ENCODE measurements around the gene DNAJB2.

DNAJB2 gene

DNA sequence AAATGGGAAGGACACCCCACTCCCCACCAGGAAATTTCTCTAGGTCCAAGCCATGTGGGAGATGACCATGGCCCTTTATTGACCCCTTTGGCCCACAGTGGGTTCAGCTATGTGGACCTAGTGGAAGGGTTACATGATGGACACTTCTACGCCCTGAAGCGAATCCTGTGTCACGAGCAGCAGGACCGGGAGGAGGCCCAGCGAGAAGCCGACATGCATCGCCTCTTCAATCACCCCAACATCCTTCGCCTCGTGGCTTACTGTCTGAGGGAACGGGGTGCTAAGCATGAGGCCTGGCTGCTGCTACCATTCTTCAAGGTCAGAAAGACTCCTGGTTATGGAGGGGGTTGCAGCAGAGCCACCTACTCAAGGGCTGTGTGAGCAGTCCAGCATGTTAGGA, 32.6 kb upstream of the DNAJB2 start:
- DNase-seq (ENCODE audit: low read depth in 1 of 2, low spot score in 1 of 2): no peak
- H3K4me3 ChIP-seq (replicated peaks; ENCODE audit: insufficient read depth, low read length): no peak overlapping the region
- H3K27me3 ChIP-seq (ENCODE audit: insufficient read depth, poor library complexity, severe bottlenecking): no peaks in the 10 kb centered on the region
- no peak overlapping the region for H3K27ac ChIP-seq (replicated peaks)
- TF ChIP-seq, protein P1, sequence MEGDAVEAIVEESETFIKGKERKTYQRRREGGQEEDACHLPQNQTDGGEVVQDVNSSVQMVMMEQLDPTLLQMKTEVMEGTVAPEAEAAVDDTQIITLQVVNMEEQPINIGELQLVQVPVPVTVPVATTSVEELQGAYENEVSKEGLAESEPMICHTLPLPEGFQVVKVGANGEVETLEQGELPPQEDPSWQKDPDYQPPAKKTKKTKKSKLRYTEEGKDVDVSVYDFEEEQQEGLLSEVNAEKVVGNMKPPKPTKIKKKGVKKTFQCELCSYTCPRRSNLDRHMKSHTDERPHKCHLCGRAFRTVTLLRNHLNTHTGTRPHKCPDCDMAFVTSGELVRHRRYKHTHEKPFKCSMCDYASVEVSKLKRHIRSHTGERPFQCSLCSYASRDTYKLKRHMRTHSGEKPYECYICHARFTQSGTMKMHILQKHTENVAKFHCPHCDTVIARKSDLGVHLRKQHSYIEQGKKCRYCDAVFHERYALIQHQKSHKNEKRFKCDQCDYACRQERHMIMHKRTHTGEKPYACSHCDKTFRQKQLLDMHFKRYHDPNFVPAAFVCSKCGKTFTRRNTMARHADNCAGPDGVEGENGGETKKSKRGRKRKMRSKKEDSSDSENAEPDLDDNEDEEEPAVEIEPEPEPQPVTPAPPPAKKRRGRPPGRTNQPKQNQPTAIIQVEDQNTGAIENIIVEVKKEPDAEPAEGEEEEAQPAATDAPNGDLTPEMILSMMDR (IDR thresholded peaks at IDR 0.05; ENCODE audit: insufficient read depth, low read length): no peak
- TF ChIP-seq POLR2AphosphoS5 (IDR thresholded peaks at IDR 0.05; ENCODE audit: low read depth) (no peak), SPI1 (IDR thresholded peaks at IDR 0.05; ENCODE audit: borderline replicate concordance, low read depth) (no peak), GABPA (IDR thresholded peaks at IDR 0.05; ENCODE audit: low read depth) (no peak)
- TF ChIP-seq, protein P2, sequence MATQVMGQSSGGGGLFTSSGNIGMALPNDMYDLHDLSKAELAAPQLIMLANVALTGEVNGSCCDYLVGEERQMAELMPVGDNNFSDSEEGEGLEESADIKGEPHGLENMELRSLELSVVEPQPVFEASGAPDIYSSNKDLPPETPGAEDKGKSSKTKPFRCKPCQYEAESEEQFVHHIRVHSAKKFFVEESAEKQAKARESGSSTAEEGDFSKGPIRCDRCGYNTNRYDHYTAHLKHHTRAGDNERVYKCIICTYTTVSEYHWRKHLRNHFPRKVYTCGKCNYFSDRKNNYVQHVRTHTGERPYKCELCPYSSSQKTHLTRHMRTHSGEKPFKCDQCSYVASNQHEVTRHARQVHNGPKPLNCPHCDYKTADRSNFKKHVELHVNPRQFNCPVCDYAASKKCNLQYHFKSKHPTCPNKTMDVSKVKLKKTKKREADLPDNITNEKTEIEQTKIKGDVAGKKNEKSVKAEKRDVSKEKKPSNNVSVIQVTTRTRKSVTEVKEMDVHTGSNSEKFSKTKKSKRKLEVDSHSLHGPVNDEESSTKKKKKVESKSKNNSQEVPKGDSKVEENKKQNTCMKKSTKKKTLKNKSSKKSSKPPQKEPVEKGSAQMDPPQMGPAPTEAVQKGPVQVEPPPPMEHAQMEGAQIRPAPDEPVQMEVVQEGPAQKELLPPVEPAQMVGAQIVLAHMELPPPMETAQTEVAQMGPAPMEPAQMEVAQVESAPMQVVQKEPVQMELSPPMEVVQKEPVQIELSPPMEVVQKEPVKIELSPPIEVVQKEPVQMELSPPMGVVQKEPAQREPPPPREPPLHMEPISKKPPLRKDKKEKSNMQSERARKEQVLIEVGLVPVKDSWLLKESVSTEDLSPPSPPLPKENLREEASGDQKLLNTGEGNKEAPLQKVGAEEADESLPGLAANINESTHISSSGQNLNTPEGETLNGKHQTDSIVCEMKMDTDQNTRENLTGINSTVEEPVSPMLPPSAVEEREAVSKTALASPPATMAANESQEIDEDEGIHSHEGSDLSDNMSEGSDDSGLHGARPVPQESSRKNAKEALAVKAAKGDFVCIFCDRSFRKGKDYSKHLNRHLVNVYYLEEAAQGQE (IDR thresholded peaks at IDR 0.05; ENCODE audit: insufficient replicate concordance, low read depth): no peak

DNA sequence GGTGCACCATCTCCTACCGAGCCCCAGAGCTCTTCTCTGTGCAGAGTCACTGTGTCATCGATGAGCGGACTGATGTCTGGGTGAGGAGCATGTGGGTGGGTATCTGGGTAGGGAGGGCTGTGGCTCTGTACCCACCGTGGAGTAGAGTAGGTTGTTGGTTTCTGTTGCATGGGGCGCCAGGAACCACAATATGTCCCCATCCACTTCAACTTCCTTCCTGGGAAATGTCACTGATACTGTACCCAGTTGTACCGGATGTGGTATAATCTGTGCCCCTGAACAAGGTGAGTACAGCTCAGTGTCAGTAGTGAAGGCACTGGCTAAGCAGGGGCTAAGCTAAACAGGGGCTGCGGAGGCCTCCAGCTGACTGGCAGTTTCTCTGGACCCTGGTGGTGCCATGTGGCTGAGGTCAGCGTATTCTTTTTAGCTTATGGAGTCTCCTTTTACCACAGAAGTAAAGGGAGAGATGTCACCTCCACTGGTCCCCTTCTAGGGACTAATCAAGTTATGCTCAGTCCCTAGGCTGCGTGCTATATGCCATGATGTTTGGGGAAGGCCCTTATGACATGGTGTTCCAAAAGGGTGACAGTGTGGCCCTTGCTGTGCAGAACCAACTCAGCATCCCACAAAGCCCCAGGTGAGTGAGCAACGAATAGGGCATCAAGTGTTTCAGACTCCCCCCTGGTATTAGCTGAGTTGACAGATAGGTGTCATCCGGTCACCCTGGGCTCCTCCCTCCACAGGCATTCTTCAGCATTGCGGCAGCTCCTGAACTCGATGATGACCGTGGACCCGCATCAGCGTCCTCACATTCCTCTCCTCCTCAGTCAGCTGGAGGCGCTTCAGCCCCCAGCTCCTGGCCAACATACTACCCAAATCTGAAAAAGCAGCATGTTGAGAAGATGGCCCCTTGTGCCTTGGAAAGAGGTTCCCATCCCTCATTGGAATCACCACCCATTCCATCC, 31.2 kb upstream of the DNAJB2 start:
- Histone ChIP-seq H3K27ac (replicated peaks) (peak overlapping the region; percentile 84), H3K4me3 (replicated peaks; ENCODE audit: insufficient read depth, low read length) (no peak overlapping the region; the same call in 1 of the 2 replicates), H3K27me3 (ENCODE audit: insufficient read depth, poor library complexity, severe bottlenecking) (no peaks in the 10 kb centered on the region)
- DNase-seq (ENCODE audit: low read depth in 1 of 2, low spot score in 1 of 2): peak in 1 of 2 experiments; percentile 86
- TF ChIP-seq, protein P2 (IDR thresholded peaks at IDR 0.05; ENCODE audit: insufficient replicate concordance, low read depth): no peak
- TF ChIP-seq GABPA (IDR thresholded peaks at IDR 0.05; ENCODE audit: low read depth) (peak; percentile 66), POLR2AphosphoS5 (IDR thresholded peaks at IDR 0.05; ENCODE audit: low read depth) (peak; percentile 88), SPI1 (IDR thresholded peaks at IDR 0.05; ENCODE audit: borderline replicate concordance, low read depth) (peak; percentile 74; the same call in 1 of the 2 replicates)
- TF ChIP-seq, protein P1 (IDR thresholded peaks at IDR 0.05; ENCODE audit: insufficient read depth, low read length): no peak

DNA sequence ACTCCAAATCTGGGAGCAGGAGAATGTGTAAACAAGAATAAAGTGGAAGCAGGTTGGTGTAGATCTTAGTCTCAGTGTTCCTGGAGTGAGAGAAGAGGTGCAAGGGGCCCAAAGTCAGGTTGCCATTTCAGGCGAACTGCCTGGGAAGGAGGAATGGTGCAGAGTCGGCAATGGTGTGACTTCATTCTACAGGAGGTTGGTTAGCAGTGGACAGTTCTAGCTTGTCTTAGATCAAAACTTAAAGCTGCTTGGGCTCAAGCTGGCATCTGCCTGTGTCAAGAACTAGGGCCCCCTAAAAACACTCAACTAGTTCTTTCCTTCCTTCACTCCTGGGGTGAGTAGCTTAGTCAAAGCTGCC, 30.3 kb upstream of the DNAJB2 start:
- peak overlapping the region; percentile 84 for H3K27ac ChIP-seq (replicated peaks)
- no peak for DNase-seq (ENCODE audit: low read depth in 1 of 2, low spot score in 1 of 2)
- no peaks in the 10 kb centered on the region for H3K27me3 ChIP-seq (ENCODE audit: insufficient read depth, poor library complexity, severe bottlenecking)
- peak overlapping the region; percentile 2; the same call in 1 of the 2 replicates for H3K4me3 ChIP-seq (replicated peaks; ENCODE audit: insufficient read depth, low read length)
- TF ChIP-seq GABPA (IDR thresholded peaks at IDR 0.05; ENCODE audit: low read depth) (no peak), POLR2AphosphoS5 (IDR thresholded peaks at IDR 0.05; ENCODE audit: low read depth) (no peak), SPI1 (IDR thresholded peaks at IDR 0.05; ENCODE audit: borderline replicate concordance, low read depth) (no peak)
- TF ChIP-seq, protein P2 (IDR thresholded peaks at IDR 0.05; ENCODE audit: insufficient replicate concordance, low read depth): no peak
- TF ChIP-seq, protein P1 (IDR thresholded peaks at IDR 0.05; ENCODE audit: insufficient read depth, low read length): no peak
